Kasumi-1 (cell line): ENCODE measurements around the gene PICALM.

Source experiments
- DNase-seq, 2 experiments: peaks; one replicate each; lab custom pipeline; 2025; lab: John Stamatoyannopoulos, UW

The PICALM gene

DNA sequence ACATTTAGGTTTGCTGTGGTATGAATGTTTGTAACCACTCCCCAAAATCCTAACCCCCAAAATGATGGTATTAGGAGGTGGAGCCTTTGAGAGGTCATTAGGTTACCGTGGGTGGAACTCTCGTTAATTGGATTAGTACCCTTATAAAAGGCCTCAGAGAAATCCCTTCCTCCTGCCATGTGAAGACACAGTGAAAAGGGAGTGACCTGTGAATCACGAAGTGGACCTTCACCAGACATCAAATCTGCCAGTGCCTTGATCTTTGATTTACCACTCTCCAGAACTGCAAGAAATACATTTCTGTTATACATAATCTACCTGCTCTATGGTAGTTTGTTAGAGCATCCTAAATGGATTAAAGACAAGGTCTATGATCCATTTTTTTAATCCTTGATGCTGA lies 12.6 kb upstream of the PICALM start:
- no peak for DNase-seq

DNA sequence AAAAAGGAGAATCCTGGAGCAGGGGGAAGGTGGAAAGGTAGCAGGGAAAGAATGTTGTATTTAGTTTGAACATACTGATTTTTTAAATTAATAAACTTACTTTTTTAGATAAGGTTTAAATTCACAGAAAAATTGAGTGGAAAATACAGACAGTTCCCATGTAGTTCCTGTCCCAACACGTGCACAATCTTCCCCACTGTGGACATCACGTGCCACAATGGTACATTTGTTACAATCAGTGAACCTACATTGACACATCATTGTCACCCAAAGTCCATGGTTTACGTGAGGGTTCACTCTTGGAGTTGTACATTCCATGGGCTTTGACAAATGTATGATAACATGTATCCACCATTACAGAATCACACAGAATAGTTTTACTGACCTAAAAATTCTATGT lies 10.5 kb upstream of the PICALM start:
- DNase-seq, result no peak

- DNase-seq, result no peak
These were observed 5.1 kb upstream of the PICALM start for GRCh38 chr11:86073948-86074347.

DNA sequence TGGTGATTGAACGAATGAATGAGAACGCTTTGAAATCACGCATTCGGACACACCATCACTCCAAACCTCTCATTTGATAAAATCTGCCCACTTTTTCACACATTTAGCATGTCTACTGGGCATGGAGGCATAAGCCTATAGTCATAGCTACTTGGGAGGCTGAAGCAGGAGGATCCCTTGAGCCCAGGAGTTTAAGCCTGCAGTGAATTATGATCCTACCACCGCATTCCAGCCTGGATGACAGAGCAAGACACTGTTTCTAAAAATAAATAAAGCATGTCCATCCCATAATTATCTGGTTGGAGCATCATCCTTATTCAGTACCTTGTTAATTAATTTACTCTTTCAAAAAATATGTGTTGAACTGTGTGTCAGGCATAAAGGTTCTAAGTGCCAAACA lies 3.3 kb upstream of the PICALM start:
- DNase-seq, result no peak

DNA sequence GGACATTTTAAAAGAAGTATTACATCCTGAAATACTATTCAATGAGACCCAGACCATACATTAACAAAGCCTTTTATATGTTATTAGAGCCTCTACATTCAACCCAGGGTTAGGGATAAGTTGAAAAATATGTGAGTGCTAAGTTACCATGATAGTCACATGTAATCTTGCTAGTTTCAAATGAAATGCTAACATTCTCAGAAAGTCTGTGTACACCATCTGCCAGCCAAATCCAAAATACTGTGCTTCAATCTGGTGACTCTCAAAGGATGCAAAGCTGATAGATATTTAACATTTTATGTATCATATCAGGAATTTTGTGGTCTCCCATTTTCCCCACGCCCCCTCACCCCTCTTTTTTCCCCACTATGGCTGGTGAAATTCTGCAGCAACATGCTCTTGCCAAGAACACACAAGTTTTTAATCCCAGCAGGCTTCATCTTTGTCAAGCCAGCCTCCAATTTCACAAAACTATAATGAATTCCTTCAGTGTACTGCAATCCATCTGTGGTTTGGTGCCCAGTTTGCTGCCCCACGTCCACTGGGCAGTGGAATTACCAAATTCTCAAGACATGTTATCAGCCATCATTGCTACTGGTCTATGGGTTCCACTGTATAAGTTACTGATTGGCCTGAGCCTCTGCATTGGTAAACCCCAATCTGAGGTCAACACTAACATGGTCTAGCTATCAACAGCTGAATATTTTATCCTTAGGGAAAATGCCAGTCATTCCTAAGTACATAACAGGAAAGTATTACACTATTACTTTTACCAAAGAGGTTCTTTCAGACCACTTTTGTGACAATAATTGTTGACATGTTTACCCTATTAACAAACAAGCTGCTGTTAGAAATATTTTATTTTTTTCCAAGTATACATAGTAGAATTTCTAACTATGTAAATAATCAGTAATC lies 1.5 kb upstream of the PICALM start:
- DNase-seq, result no peak

DNA sequence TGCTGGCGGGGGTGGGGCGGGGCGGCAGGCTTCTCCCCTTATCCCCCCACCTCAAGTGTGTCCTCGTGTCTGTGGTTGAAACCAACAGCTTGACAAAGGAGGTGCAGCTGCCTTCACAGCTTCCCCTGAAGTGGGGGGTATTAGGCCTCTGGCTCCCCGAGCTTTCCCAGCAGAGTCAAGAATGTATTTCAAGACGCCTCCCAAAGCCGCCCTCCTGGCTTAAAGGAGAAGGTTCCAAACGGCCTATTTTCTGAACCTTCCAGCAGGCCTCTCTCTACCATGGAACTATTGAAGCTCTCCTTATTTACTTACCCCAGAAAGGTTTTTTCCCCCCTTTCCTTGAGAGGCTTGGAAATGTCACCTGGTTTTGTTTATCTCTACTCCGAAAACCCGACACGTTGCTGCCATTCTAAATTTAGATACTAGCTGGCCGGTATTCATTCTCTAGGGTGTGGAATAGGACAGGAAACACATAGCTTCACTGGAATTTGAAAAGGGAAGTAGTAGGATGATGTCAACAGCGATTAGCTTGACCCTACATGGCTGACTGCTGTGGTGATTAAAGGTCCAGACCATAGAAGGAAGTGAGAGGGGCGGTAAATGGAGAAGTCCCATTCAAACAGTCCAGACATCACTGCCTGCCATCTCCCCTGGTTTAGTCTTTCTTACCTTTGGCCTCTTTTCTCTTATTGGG lies 671 bp upstream of the PICALM start:
- DNase-seq, result peak; percentile 72 to 77

GRCh38 chr11:86068138-86068871 lies 579 bp downstream of the PICALM start:
- peak; percentile 22 to 38 for DNase-seq

DNA sequence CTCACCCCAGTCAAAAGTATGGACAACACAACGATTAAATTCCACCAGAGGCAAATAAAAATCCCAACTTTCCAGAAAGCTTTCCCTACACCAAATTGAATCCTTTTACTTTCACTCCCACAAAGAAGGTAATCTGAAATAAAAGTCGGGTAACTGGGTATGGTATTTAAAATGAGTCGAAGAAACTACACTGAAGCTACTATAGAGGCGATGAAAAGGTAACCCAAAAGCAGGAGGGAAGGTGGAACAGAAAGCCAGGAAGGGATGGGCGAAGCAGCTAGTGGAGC lies 1.1 kb downstream of the PICALM start:
- no peak for DNase-seq

DNA sequence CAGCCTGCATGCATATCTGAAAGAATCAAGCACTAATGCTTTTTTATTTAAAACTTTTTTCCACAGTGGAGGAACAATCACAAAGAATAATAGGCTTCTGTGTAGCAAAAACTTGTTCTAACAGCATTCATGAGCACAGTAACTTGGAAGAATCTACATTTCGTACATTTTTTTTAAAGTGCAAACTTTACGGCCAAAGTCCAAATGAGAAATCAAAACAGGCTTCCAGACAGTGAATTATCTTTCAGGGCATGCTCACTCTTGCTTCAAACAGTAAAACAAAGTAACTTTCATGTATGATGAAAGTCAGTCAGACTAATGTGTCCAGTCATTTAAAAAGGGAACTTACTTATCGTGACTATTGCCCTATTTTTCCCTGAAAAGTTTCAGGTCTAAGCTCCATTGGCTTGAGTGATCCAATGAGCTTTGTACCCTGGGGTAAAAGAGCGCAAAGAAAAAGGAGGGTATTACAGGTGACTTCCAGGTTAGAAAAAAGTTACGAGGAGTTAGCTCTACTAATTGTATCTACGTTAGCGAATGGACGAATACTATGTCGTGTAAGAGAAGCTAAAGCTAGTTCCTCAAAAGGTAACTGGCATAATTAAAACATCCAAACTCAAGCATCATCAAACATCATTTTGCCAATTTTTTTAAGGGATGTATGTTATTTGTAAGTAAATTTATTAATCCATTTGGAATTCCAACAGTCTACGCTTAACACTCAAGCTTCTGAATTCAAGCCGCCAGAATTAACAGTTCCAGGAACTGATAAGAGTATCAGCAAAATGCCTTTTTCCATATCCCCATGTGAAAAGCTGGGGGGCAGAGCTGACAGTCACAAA lies 1.7 kb downstream of the PICALM start:
- peak; percentile 51 to 73 for DNase-seq

DNA sequence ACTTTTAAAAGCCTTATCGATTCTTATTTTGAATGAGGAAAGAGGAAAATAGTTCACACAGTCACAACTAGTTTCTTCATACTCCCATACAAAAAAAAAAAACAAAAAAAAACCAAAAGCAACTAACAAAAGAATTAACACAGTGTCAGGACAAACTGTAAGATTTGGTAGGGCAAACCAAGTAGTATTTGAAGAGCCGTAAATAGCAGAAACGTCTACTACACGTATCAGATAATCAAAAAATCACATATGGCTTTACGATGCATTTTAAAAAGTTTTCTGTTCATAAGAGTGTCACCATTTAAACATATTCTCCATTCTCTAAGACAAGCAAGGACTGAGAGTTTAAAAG lies 2.3 kb downstream of the PICALM start:
- no peak for DNase-seq

DNA sequence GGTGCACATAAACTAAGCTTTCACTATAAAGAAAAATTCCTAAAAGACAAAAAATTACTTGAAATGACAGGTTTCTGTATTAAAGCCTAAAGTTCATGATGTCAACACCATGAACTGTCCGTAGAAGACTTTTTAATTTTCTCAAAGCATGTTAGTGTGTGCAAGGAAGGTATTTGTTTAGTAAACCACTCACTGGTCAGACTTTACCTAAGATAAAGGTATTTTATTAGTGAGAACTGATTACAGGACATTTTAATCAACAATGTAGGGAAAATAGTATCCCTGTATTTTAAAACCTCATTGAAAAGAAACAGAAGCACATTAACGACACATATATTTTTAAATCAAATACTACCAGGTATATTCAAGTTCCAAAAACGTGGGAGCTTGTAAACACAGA lies 2.9 kb downstream of the PICALM start:
- DNase-seq, result no peak

- no peak for DNase-seq
These were observed 4.6 kb downstream of the PICALM start for GRCh38 chr11:86064220-86064803.

DNA sequence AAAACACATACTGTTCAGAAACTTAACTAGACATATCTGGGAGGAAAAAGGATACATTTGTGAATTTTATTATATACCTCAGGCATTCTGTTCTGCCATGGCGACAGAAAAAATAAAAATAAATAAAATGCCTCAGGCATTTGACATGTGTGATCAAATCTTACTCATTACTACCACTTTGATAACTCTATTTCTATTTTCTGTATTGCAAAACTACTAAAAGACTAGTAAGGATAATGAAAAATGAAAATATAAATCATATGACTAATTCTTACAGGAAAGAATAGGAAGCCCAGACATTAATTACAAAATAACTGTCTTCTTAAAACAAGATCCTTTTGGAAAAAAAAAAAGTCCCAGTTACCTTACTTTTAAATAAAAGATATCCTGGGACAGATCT lies 5.3 kb downstream of the PICALM start:
- DNase-seq, result no peak

DNA sequence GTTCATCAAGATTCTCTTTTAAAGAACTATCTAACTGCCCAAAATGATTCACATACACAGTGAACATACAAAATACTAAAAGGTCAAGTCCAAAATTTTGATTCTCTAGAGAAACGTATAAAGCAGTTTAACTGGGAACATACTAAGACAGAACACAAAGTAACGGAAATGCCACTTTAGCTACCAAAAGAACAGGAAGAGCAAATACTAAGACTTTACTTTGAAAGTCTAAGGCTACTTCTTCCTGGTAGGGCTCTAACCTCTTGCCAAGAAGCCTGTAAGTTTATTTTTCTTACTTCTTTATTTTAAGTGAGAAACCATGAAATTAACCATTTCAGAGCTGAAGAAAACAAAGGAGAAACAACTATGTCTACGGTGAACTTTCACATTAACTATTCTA lies 6.2 kb downstream of the PICALM start:
- peak in 1 of 2 experiments; percentile 10 for DNase-seq

- DNase-seq, result no peak
These were observed 7.2 kb downstream of the PICALM start for GRCh38 chr11:86061483-86062205.

DNA sequence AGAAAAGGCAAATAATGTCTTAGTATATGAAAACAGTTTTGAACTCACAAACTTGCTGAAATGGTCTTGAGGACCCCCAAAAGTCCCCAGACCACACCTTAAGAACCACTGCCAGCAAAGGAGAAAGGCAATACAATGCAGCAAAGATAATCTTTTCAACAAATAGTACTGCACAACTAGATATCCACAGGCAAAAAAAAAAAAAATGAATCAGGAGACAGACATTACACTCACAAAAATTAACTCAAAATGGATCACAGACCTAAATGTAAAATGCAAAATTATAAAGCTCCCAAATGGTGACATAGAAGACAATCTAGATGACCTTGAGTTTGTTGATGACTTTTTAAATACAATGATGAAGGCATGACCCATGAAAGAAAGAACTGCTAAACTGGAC lies 8.3 kb downstream of the PICALM start:
- DNase-seq, result no peak

DNA sequence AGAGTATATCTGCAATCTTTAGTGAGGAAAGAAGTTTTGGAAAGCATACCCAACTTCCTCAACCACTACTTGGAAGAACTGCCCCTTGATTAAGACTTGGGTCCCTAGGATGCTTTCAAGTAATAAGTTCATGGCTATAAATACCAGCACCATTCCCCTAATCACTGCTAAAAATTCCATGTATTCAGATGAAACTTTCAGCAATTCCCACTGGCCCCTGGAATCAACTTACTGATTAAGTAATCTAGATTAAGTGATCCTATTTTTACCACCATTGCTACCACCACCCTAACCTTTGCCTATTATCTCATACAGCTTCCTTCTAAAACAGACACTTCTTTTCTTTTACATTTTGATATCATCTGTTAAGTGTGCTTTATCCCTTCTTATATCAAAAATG lies 10.5 kb downstream of the PICALM start:
- DNase-seq, result no peak

GRCh38 chr11:86056351-86056854 lies 12.5 kb downstream of the PICALM start:
- DNase-seq, result no peak

DNA sequence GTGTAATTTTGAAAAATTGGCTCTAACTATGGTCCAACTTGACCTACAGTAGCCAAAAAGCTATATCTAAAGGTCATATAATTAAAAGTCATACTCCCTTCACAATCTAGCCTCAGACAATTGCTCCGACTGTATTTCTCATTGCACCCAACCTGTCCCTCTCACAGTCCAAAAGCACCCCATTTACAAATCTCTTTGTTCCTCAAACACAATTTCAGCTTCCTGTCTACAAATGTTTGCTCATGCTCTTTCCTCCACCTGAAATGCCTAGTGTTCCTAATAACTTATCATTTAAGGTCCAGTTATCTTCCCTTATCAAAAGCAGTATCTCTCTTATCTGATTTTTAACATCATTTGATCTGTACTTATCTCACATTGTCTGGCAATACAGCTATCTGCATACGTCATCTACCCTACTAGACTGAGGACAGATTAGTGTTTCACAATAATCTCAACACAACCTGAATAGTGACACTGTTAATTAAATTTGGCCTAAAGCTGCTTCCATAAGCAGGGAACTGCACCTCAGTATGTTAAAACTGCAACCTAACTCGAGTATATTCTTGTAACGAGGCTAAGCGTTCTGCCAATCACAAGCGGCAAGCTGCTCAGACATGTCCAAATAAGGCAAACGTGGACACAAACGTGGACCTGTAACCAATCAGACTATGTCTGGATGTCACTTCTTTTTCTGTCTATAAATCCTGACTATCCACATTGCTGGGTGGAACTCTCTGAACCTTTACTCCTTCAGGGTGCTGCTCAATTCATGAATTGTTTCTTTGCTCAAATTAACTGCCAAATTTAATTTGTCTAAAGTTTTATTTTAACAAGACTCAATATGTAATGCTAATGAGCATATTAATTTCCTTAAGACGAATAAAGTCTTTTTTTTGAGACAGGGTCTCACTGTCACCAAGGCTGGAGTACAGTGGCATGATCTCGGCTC lies 15.9 kb downstream of the PICALM start:
- DNase-seq, result no peak
